Ishikawa (cell line): ENCODE data around the gene BTBD16.

Experiments used
- CEBPB ChIP-seq: IDR thresholded peaks from 2 replicates; pipeline ENCODE4 v1.6.1; 2012
- CREB1 ChIP-seq: IDR thresholded peaks from 2 replicates; pipeline ENCODE4 v1.6.1; 2012; ENCODE audit warnings: low read depth
- EGR1 ChIP-seq: IDR thresholded peaks from 2 replicates; pipeline ENCODE4 v1.6.1; 2012
- EP300 ChIP-seq: IDR thresholded peaks from 2 replicates; pipeline ENCODE4 v1.6.1; 2012; ENCODE audit warnings: borderline replicate concordance
- FOXM1 ChIP-seq: IDR thresholded peaks from 2 replicates; pipeline ENCODE4 v1.6.1; 2012; ENCODE audit warnings: low read depth, borderline replicate concordance
- MAX ChIP-seq: IDR thresholded peaks from 2 replicates; pipeline ENCODE4 v1.6.1; 2012
- NFIC ChIP-seq: IDR thresholded peaks from 2 replicates; pipeline ENCODE4 v1.6.1; 2012
- RAD21 ChIP-seq: IDR thresholded peaks from 2 replicates; pipeline ENCODE4 v1.6.1; 2012; ENCODE audit warnings: low read depth
- REST ChIP-seq: IDR thresholded peaks from 2 replicates; pipeline ENCODE4 v1.6.1; 2012; ENCODE audit warnings: low read depth, mild to moderate bottlenecking
- TAF1 ChIP-seq: IDR thresholded peaks from 2 replicates; pipeline ENCODE4 v1.6.1; 2012; ENCODE audit warnings: low read depth, mild to moderate bottlenecking
- TCF12 ChIP-seq: IDR thresholded peaks from 2 replicates; pipeline ENCODE4 v1.6.1; 2012; ENCODE audit warnings: low read depth
- TEAD4 ChIP-seq: IDR thresholded peaks from 2 replicates; pipeline ENCODE4 v1.6.1; 2012
- USF1 ChIP-seq: IDR thresholded peaks from 2 replicates; pipeline ENCODE4 v1.6.1; 2012
- YY1 ChIP-seq: IDR thresholded peaks from 2 replicates; pipeline ENCODE4 v1.6.1; 2012; ENCODE audit warnings: low read depth
- ZBTB7A ChIP-seq: IDR thresholded peaks from 2 replicates; pipeline ENCODE4 v1.6.1; 2012; ENCODE audit warnings: low read depth

The BTBD16 gene

DNA sequence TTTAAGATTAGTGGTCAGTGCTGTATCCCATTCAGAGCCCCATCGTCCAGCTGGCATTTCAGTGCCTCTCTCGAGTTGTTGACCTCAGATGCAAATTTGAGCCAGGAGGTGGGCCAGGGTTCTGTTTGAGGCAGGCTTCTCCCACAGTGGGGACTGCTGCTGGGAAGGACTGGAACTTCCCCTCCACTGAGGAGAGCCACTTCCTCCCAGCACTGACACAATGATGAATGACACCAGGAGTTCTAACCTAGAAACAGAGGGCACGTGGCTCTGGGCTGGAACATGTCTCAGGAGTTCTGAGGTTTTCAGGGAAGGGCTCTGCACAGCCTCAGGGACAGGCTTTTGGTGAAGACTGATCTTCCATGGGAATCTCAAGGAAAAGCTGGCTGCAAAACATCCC is 18.3 kb upstream of the BTBD16 start:
- no peak for TF ChIP-seq MAX
- TF ChIP-seq USF1: no peak

DNA sequence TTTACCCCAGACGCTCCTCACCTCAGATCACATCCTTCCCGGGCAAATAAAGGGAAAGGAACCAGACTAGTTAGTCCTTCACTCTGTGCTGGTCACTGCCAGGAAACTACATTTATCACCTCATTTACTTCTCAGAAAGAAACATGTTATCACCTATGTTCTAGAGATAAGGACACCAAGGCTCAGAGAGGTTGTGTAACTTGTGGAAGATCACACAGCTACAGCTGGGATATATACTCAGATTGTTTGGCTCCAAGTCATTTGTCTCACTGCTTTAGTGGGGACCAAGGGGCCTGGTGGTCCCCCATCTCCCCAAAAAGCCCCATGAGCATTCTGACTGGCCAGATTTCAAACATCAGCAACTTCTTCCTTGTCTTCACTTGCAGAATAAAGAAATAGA is 17.5 kb upstream of the BTBD16 start:
- TF ChIP-seq TCF12 (no peak), NFIC (no peak)

- TF ChIP-seq YY1 (no peak), NFIC (no peak), EGR1 (no peak)
These were observed 16.3 kb upstream of the BTBD16 start for GRCh38 chr10:122254831-122255230.

- TF ChIP-seq TAF1 (no peak), TEAD4 (no peak), USF1 (no peak), RAD21 (no peak), ZBTB7A (no peak), REST (no peak), NFIC (no peak), EP300 (no peak), FOXM1 (no peak), CEBPB (no peak), TCF12 (no peak), EGR1 (no peak), YY1 (no peak), MAX (no peak)
These were observed 15.4 kb upstream of the BTBD16 start for GRCh38 chr10:122255509-122256301.

DNA sequence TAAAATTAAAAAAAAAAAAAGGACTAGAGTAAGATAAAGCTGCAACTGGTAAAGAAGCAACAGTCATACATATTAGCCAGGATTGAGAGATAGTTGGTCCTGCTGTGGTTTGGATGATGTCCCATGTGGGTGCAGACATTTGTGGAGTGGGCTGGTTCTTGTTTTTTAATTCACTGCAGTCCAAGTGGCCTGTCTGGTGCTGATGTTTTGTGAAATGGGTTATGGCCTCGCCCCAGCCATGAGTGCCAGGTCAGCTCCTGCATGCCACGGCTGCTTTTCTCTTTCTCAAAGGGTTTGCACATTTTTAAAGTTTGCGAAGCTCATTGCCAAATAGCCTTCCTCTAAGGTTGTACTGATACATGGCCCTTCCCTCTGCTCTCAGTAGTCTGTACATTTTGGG is 14.1 kb upstream of the BTBD16 start:
- TF ChIP-seq CEBPB (no peak), RAD21 (no peak), EP300 (no peak), MAX (no peak), ZBTB7A (no peak), YY1 (no peak), NFIC (no peak), REST (no peak), FOXM1 (no peak), TCF12 (no peak), TEAD4 (no peak), CREB1 (no peak), EGR1 (no peak)

GRCh38 chr10:122258136-122259074 is 12.7 kb upstream of the BTBD16 start:
- TF ChIP-seq ZBTB7A: no peak
- no peak for TF ChIP-seq EP300
- no peak for TF ChIP-seq FOXM1
- no peak for TF ChIP-seq TAF1
- TF ChIP-seq TEAD4: no peak
- TF ChIP-seq YY1: no peak
- TF ChIP-seq MAX: no peak
- no peak for TF ChIP-seq REST
- TF ChIP-seq TCF12: no peak
- no peak for TF ChIP-seq NFIC
- no peak for TF ChIP-seq CEBPB
- TF ChIP-seq USF1: no peak
- no peak for TF ChIP-seq EGR1
